Gastrocnemius medialis (tissue), 4 donors: Measurements from ENCODE around the gene PMAIP1.

ENCODE experiments used
- POLR2A ChIP-seq, 2 donors: fragments of 450-650 bp; IDR thresholded peaks; one replicate each; pipeline ENCODE4 v1.6.1; 2017; ENCODE audit warnings: antibody characterized with exemption in 2 of 2, mild to moderate bottlenecking in 2 of 2, moderate library complexity in 2 of 2
- TF ChIP-seq, protein P1 (sequence below), 5 experiments: fragments of 450-650 bp in 3 of 5; fragments of 200-600 bp in 2 of 5; sonication (generic) in 2 of 5; IDR thresholded peaks in 4 of 5; conservative IDR thresholded peaks in 1 of 5; 1 replicate in 4 of 5; 2 replicates in 1 of 5; pipeline ENCODE4 v1.5.1; 2016 to 2019; ENCODE audit warnings: antibody characterized with exemption in 5 of 5, mild to moderate bottlenecking in 3 of 5, moderate library complexity in 3 of 5

GRCh38 chr18:59867337-59868104 lies 32.3 kb upstream of the PMAIP1 start:
- TF ChIP-seq, protein P1, sequence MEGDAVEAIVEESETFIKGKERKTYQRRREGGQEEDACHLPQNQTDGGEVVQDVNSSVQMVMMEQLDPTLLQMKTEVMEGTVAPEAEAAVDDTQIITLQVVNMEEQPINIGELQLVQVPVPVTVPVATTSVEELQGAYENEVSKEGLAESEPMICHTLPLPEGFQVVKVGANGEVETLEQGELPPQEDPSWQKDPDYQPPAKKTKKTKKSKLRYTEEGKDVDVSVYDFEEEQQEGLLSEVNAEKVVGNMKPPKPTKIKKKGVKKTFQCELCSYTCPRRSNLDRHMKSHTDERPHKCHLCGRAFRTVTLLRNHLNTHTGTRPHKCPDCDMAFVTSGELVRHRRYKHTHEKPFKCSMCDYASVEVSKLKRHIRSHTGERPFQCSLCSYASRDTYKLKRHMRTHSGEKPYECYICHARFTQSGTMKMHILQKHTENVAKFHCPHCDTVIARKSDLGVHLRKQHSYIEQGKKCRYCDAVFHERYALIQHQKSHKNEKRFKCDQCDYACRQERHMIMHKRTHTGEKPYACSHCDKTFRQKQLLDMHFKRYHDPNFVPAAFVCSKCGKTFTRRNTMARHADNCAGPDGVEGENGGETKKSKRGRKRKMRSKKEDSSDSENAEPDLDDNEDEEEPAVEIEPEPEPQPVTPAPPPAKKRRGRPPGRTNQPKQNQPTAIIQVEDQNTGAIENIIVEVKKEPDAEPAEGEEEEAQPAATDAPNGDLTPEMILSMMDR (IDR thresholded peaks at IDR 0.05 in 4 of 5, conservative IDR thresholded peaks at IDR 0.05 in 1 of 5), result no peak
- no peak for TF ChIP-seq POLR2A (IDR thresholded peaks at IDR 0.05)
